HEK293T (cell line): ENCODE results near the gene NSD1.

Source experiments
- CTCF ChIA-PET: fragments of 350-600 bp; formaldehyde crosslinking; extraction: SDS; loops from one replicate; lab custom pipeline; 2021; ENCODE audit warnings: antibody characterized with exemption, inconsistent platforms; lab: Yijun Ruan, JAX
- POLR2A ChIA-PET: fragments of 350-600 bp; formaldehyde crosslinking; extraction: SDS; loops from one replicate; lab custom pipeline; 2020; ENCODE audit warnings: antibody characterized with exemption, inconsistent platforms; lab: Yijun Ruan, JAX
- DNase-seq: peaks from one replicate; pipeline ENCODE4 v3.0.0; 2012; ENCODE audit warnings: mixed read lengths; ENCODE audit errors: extremely low spot score
- ARNT ChIP-seq: fragments of 450-650 bp; IDR thresholded peaks from 2 replicates; pipeline ENCODE4 v1.6.1; 2017; ENCODE audit warnings: mild to moderate bottlenecking
- BHLHE40 ChIP-seq: fragments of 450-650 bp; IDR thresholded peaks from 2 replicates; pipeline ENCODE4 v1.6.1; 2016; ENCODE audit warnings: mild to moderate bottlenecking, moderate library complexity, borderline replicate concordance
- CTBP1 ChIP-seq: fragments of 450-650 bp; IDR thresholded peaks from 2 replicates; pipeline ENCODE4 v1.6.1; 2016; ENCODE audit warnings: borderline replicate concordance
- ELF4 ChIP-seq: fragments of 450-650 bp; IDR thresholded peaks from 2 replicates; pipeline ENCODE4 v1.6.1; 2017; ENCODE audit warnings: antibody characterized with exemption
- FOXA1 ChIP-seq: fragments of 450-650 bp; IDR thresholded peaks from 2 replicates; pipeline ENCODE4 v1.6.1; 2016; ENCODE audit warnings: mild to moderate bottlenecking
- FOXK2 ChIP-seq: fragments of 450-650 bp; IDR thresholded peaks from 2 replicates; pipeline ENCODE4 v1.6.1; 2016; ENCODE audit warnings: mild to moderate bottlenecking
- FOXM1 ChIP-seq: fragments of 450-650 bp; IDR thresholded peaks from 2 replicates; pipeline ENCODE4 v1.6.1; 2017; ENCODE audit warnings: mild to moderate bottlenecking, borderline replicate concordance
- HDGF ChIP-seq: fragments of 450-650 bp; IDR thresholded peaks from 2 replicates; pipeline ENCODE4 v1.6.1; 2017; ENCODE audit warnings: antibody characterized with exemption, borderline replicate concordance
- L3MBTL2 ChIP-seq: fragments of 450-650 bp; conservative IDR thresholded peaks from 2 replicates; pipeline ENCODE4 v1.6.1; 2016; ENCODE audit warnings: mild to moderate bottlenecking
- LEF1 ChIP-seq: fragments of 450-650 bp; IDR thresholded peaks from 2 replicates; pipeline ENCODE4 v1.6.1; 2017; ENCODE audit warnings: mild to moderate bottlenecking, borderline replicate concordance
- NFRKB ChIP-seq: fragments of 450-650 bp; IDR thresholded peaks from 2 replicates; pipeline ENCODE4 v1.6.1; 2016; ENCODE audit warnings: mild to moderate bottlenecking, moderate library complexity
- PKNOX1 ChIP-seq: fragments of 450-650 bp; IDR thresholded peaks from 2 replicates; pipeline ENCODE4 v1.6.1; 2016
- SP1 ChIP-seq: fragments of 450-650 bp; IDR thresholded peaks from 2 replicates; pipeline ENCODE4 v1.6.1; 2017
- SUZ12 ChIP-seq: fragments of 450-650 bp; IDR thresholded peaks from 2 replicates; pipeline ENCODE4 v1.6.1; 2016; ENCODE audit warnings: mild to moderate bottlenecking
- TARDBP ChIP-seq: fragments of 450-650 bp; IDR thresholded peaks from 2 replicates; pipeline ENCODE4 v1.6.1; 2016
- ZNF384 ChIP-seq: fragments of 450-650 bp; IDR thresholded peaks from 2 replicates; pipeline ENCODE4 v1.6.1; 2016

NSD1 gene

GRCh38 chr5:177220576-177220975, 87.0 kb downstream of the NSD1 start:
- no peak for TF ChIP-seq FOXM1
- ChIA-PET POLR2A (interaction anchor here (1.1 kb wide), 1 partner anchor 83 kb away, joined by 3 read pairs; the partner anchor contains the start of genes PRELID1 and RAB24), CTCF (interaction anchor here (0.7 kb wide), 1 partner anchor 33 kb away, joined by 3 read pairs; no protein-coding TSS in a partner anchor)
- no peak for DNase-seq

- TF ChIP-seq ARNT (no peak), SP1 (no peak), L3MBTL2 (no peak), FOXM1 (no peak), NFRKB (no peak), ELF4 (no peak), CTBP1 (no peak), HDGF (no peak), SUZ12 (no peak), PKNOX1 (no peak), LEF1 (no peak), ZNF384 (no peak)
- ChIA-PET POLR2A (no interaction called here), CTCF (no interaction called here)
- no peak for DNase-seq
Observed at GRCh38 chr5:177222269-177222668, 88.7 kb downstream of the NSD1 start.

DNA sequence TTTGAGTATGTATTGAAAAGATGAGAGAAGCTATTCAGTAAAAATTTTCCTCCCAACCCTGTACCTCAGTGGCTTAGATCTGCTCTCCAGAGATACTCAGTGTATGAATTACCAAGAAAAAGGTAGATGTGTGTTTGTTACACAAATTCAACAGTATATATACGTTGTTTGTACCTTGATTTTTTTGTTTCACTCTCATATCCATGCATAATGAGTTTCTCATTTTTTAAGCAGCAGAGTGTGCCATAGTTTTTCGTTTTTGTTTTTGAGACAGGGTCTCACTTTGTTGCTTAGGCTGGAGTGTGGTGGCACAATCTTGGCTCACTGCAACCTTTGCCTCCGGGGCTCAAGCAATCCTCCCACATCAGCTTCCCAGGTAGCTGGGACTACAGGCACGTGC, 92.2 kb downstream of the NSD1 start:
- no peak for DNase-seq
- TF ChIP-seq FOXA1 (no peak), NFRKB (no peak), L3MBTL2 (no peak), TARDBP (no peak), PKNOX1 (no peak), LEF1 (no peak), FOXM1 (no peak), BHLHE40 (no peak), ARNT (no peak), FOXK2 (no peak), SUZ12 (no peak), ELF4 (no peak), HDGF (no peak), SP1 (no peak), ZNF384 (no peak)
- ChIA-PET POLR2A (no interaction called here), CTCF (no interaction called here)

DNA sequence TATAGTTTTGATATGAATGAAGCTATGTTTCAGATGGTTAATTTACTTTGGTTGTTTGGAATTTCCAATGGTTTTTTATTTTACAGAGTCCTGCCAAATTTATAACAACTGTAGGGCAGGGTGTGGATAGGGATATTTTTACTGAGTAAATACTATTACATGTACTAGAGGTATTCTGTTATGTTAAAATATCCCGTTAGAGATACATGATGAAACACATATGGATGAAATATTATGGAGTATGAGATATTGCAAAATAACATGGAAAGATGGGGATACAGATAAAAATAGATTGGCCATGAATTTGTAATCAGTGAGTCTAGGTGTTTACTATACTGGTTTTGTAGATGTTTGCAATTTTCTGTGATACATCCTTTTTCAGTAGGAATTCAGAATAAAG, 93.3 kb downstream of the NSD1 start:
- CTCF ChIA-PET: no interaction called here
- TF ChIP-seq NFRKB: no peak
- no peak for TF ChIP-seq ELF4
- no peak for TF ChIP-seq SP1
- no peak for TF ChIP-seq HDGF
- TF ChIP-seq FOXA1: no peak
- no peak for TF ChIP-seq ARNT
- no peak for TF ChIP-seq L3MBTL2
- no peak for TF ChIP-seq SUZ12
- TF ChIP-seq ZNF384: no peak
- no peak for TF ChIP-seq FOXM1
- no peak for TF ChIP-seq BHLHE40
- POLR2A ChIA-PET: no interaction called here
- no peak for DNase-seq

- POLR2A ChIA-PET: no interaction called here
- DNase-seq: no peak
- CTCF ChIA-PET: no interaction called here
- TF ChIP-seq NFRKB (no peak), FOXM1 (no peak), SUZ12 (no peak), TARDBP (no peak), BHLHE40 (no peak), HDGF (no peak), ELF4 (no peak), L3MBTL2 (no peak), ZNF384 (no peak), LEF1 (no peak), FOXK2 (no peak), SP1 (no peak), PKNOX1 (no peak), CTBP1 (no peak), FOXA1 (no peak), ARNT (no peak)
Observed at GRCh38 chr5:177228751-177229150, 95.2 kb downstream of the NSD1 start.

DNA sequence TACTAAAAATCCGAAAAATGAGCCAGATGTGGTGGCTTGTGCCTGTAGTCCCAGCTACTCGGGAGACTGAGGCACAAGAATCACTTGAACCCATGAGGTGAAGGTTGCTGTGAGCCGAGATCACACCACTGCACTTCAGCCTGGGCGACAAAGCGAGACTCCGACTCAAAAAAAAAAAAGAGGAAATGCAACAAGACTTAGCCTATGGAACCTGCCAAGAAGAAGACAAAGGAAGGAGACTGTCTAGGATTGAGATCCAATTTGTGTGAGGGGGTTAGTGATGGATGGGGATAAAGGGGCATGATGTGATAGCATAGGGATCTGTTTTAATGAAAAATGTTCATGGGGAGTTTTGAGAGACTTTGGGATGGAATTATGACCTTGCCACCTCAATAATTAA, 97.1 kb downstream of the NSD1 start:
- DNase-seq: no peak
- CTCF ChIA-PET: no interaction called here
- TF ChIP-seq SP1 (no peak), FOXK2 (no peak), SUZ12 (no peak), BHLHE40 (no peak), NFRKB (no peak), ARNT (no peak)
- POLR2A ChIA-PET: no interaction called here

GRCh38 chr5:177231479-177232250, 98.1 kb downstream of the NSD1 start:
- TF ChIP-seq NFRKB (no peak), TARDBP (no peak), PKNOX1 (no peak), ELF4 (no peak), L3MBTL2 (no peak), HDGF (no peak), ARNT (no peak), FOXM1 (no peak), ZNF384 (no peak), BHLHE40 (no peak), LEF1 (no peak)
- ChIA-PET POLR2A (no interaction called here), CTCF (no interaction called here)
- DNase-seq: no peak
